ENCODE results near the gene PHYKPL.
"Not testable (repeated sequence)": the region's sequence is repeated elsewhere in the genome, so short reads cannot be mapped to it uniquely, and the experiment has no call there.

Gene PHYKPL

GRCh38 chr5:178256746-178257145, 24.1 kb upstream of the PHYKPL start:
- in situ Hi-C loops (cut with HindIII; ENCODE audit: low sequenced_read_pairs), result no loop called here
- no peak overlapping the region for H3K4me3 ChIP-seq (ENCODE audit: low read depth, low read length)

GRCh38 chr5:178253632-178254031, 21.0 kb upstream of the PHYKPL start:
- H3K4me3 ChIP-seq (ENCODE audit: low read depth, low read length); in situ Hi-C loops (cut with HindIII; ENCODE audit: low sequenced_read_pairs); DNase-seq (ENCODE audit: low read depth): not testable (repeated sequence)

More at GRCh38 chr5:178256746-178257145, 24.1 kb upstream of the PHYKPL start:
- DNase-seq (ENCODE audit: low read depth), result no peak
- no peak for TF ChIP-seq CTCF (IDR thresholded peaks at IDR 0.05; ENCODE audit: low read depth, low read length, missing control alignments)

- H3K4me3 ChIP-seq (ENCODE audit: low read depth, low read length), result no peak overlapping the region
- in situ Hi-C loops (cut with HindIII; ENCODE audit: low sequenced_read_pairs), result no loop called here
- no peak for DNase-seq (ENCODE audit: low read depth)
- TF ChIP-seq CTCF (IDR thresholded peaks at IDR 0.05; ENCODE audit: low read depth, low read length, missing control alignments), result no peak
Observed at GRCh38 chr5:178252258-178252657, 19.7 kb upstream of the PHYKPL start.

GRCh38 chr5:178250263-178250662, 17.7 kb upstream of the PHYKPL start:
- no peak for TF ChIP-seq CTCF (IDR thresholded peaks at IDR 0.05; ENCODE audit: low read depth, low read length, missing control alignments)
- no peak for DNase-seq (ENCODE audit: low read depth)
- H3K4me3 ChIP-seq (ENCODE audit: low read depth, low read length), result no peak overlapping the region
- in situ Hi-C loops (cut with HindIII; ENCODE audit: low sequenced_read_pairs), result no loop called here

- DNase-seq (ENCODE audit: low read depth), result peak; percentile 40
Observed at GRCh38 chr5:178249191-178249989, 16.8 kb upstream of the PHYKPL start.

GRCh38 chr5:178248750-178249149, 16.1 kb upstream of the PHYKPL start:
- TF ChIP-seq CTCF (IDR thresholded peaks at IDR 0.05; ENCODE audit: low read depth, low read length, missing control alignments), result no peak
- DNase-seq (ENCODE audit: low read depth), result no peak
- H3K4me3 ChIP-seq (ENCODE audit: low read depth, low read length), result no peak overlapping the region
- in situ Hi-C loops (cut with HindIII; ENCODE audit: low sequenced_read_pairs), result no loop called here

More at GRCh38 chr5:178249191-178249989, 16.8 kb upstream of the PHYKPL start:
- in situ Hi-C loops (cut with HindIII; ENCODE audit: low sequenced_read_pairs), result no loop called here
- no peak overlapping the region for H3K4me3 ChIP-seq (ENCODE audit: low read depth, low read length)
- no peak for TF ChIP-seq CTCF (IDR thresholded peaks at IDR 0.05; ENCODE audit: low read depth, low read length, missing control alignments)

Data from astrocyte of the cerebellum (primary cell).